HepG2 (cell line): ENCODE data around the gene CKAP2. TPM values are rescaled to one million over a fixed set of nuclear protein-coding genes. Genes with fewer than 3 reads are reported as not detected.
A peak's percentile ranks its signal among the peaks of the same experiment; 100 is the strongest.

Experiments
- ARHGAP35 ChIP-seq: sonication (generic); formaldehyde crosslinking; IDR thresholded peaks from 2 replicates; pipeline ENCODE4 v1.9.0; 2022; ENCODE audit warnings: mild to moderate bottlenecking, inconsistent platforms, moderate library complexity, missing genetic modification reagents, borderline replicate concordance
- ERF ChIP-seq: IDR thresholded peaks from 2 replicates; pipeline ENCODE4 v1.6.1; 2018; ENCODE audit warnings: missing biosample characterization, missing genetic modification reagents
- FOXK2 ChIP-seq: fragments of 450-650 bp; IDR thresholded peaks from 2 replicates; pipeline ENCODE4 v1.6.1; 2016
- GABPB1 ChIP-seq: IDR thresholded peaks from 2 replicates; pipeline ENCODE4 v1.6.1; 2016; ENCODE audit warnings: mild to moderate bottlenecking, missing genetic modification reagents, moderate library complexity, missing compliant biosample characterization
- MED1 ChIP-seq: sonication (generic); formaldehyde crosslinking; IDR thresholded peaks from 2 replicates; pipeline ENCODE4 v1.4.0; 2020; ENCODE audit warnings: missing genetic modification reagents
- RXRB ChIP-seq: IDR thresholded peaks from 2 replicates; pipeline ENCODE4 v1.6.1; 2016; ENCODE audit warnings: borderline replicate concordance, missing genetic modification reagents, missing compliant biosample characterization
- SP140L ChIP-seq: sonication (generic); formaldehyde crosslinking; IDR thresholded peaks from 2 replicates; pipeline ENCODE4 v1.4.0; 2020; ENCODE audit warnings: missing genetic modification reagents, borderline replicate concordance
- TBX2 ChIP-seq: sonication (generic); formaldehyde crosslinking; IDR thresholded peaks from 2 replicates; pipeline ENCODE4 v1.5.0; 2020; ENCODE audit warnings: missing genetic modification reagents, mild to moderate bottlenecking, borderline replicate concordance
- TCF7 ChIP-seq: sonication (generic); IDR thresholded peaks from 2 replicates; pipeline ENCODE4 v1.6.1; 2016; ENCODE audit warnings: antibody characterized with exemption, low read depth
- ZFYVE20 ChIP-seq: sonication (generic); formaldehyde crosslinking; IDR thresholded peaks from 2 replicates; pipeline ENCODE4 v1.8.0; 2023; ENCODE audit warnings: low read depth, mild to moderate bottlenecking, moderate library complexity, missing genetic modification reagents, borderline replicate concordance
- ZNF260 ChIP-seq: sonication (generic); formaldehyde crosslinking; IDR thresholded peaks from 2 replicates; pipeline ENCODE4 v1.4.0; 2020; ENCODE audit warnings: missing genetic modification reagents, low read depth, mild to moderate bottlenecking, borderline replicate concordance
- ZNF33B ChIP-seq: sonication (generic); formaldehyde crosslinking; IDR thresholded peaks from 2 replicates; pipeline ENCODE4 v1.5.1; 2020; ENCODE audit warnings: mild to moderate bottlenecking, missing genetic modification reagents
- ZNF501 ChIP-seq: sonication (generic); formaldehyde crosslinking; IDR thresholded peaks from 2 replicates; pipeline ENCODE4 v1.5.1; 2020; ENCODE audit warnings: mild to moderate bottlenecking, moderate library complexity, missing genetic modification reagents
- ZNF510 ChIP-seq: sonication (generic); formaldehyde crosslinking; IDR thresholded peaks from 2 replicates; pipeline ENCODE4 v1.4.0; 2020; ENCODE audit warnings: low read depth, mild to moderate bottlenecking, missing genetic modification reagents
- ZNF563 ChIP-seq: sonication (generic); formaldehyde crosslinking; IDR thresholded peaks from 2 replicates; pipeline ENCODE4 v1.8.0; 2022; ENCODE audit warnings: mild to moderate bottlenecking, moderate library complexity, missing genetic modification reagents
- polyA plus RNA-seq, 8 experiments: library from polyadenylated mRNA; depleted of rRNA in 3 of 8; stranded (reverse) in 7 of 8; unstranded in 1 of 8; fragments of >200 nt; fragmentation: Illumina TruSeq in 4 of 8; extraction: Trizol in 4 of 8; gene quantifications; 2 replicates each; pipeline versions ENCODE4 v1.2.1 to v1.2.3, GENCODE V29; 2011 to 2016; ENCODE audit warnings: low read depth in 4 of 8, missing spikeins in 1 of 8, mixed read lengths in 1 of 8; ENCODE audit not compliant: insufficient read depth in 1 of 8
- total RNA-seq, 5 experiments: library from RNA; depleted of rRNA; stranded (reverse); fragments of >200 nt; fragmentation: Illumina TruSeq; extraction: Trizol; gene quantifications; 2 replicates each; pipeline ENCODE4 v1.2.3, GENCODE V29; 2016; ENCODE audit warnings: low read depth in 1 of 5
- TF ChIP-seq, protein P1 (sequence below): IDR thresholded peaks from 2 replicates; pipeline ENCODE4 v1.6.1; 2018; ENCODE audit warnings: missing genetic modification reagents, mild to moderate bottlenecking, missing compliant biosample characterization
- TF ChIP-seq, protein P2 (sequence below): sonication (generic); formaldehyde crosslinking; IDR thresholded peaks from 2 replicates; pipeline ENCODE4 v1.4.0; 2020; ENCODE audit warnings: missing genetic modification reagents
- TF ChIP-seq, protein P3 (sequence below): sonication (generic); formaldehyde crosslinking; IDR thresholded peaks from 2 replicates; pipeline ENCODE4 v1.8.0; 2022; ENCODE audit warnings: missing genetic modification reagents, mild to moderate bottlenecking, moderate library complexity, borderline replicate concordance
- TF ChIP-seq, protein P4 (sequence below): IDR thresholded peaks from 2 replicates; pipeline ENCODE4 v1.6.1; 2016; ENCODE audit warnings: low read depth, missing genetic modification reagents, missing compliant biosample characterization
- TF ChIP-seq, protein P5 (sequence below): sonication (generic); formaldehyde crosslinking; IDR thresholded peaks from 2 replicates; pipeline ENCODE4 v1.5.0; 2020; ENCODE audit warnings: missing genetic modification reagents

The CKAP2 gene
- total and polyA plus RNA-seq, 2 of the 13 experiments (the other 11 are each of a cell fraction or from before 2014, with no cell fraction given) = 6.7 to 40.3 TPM

DNA sequence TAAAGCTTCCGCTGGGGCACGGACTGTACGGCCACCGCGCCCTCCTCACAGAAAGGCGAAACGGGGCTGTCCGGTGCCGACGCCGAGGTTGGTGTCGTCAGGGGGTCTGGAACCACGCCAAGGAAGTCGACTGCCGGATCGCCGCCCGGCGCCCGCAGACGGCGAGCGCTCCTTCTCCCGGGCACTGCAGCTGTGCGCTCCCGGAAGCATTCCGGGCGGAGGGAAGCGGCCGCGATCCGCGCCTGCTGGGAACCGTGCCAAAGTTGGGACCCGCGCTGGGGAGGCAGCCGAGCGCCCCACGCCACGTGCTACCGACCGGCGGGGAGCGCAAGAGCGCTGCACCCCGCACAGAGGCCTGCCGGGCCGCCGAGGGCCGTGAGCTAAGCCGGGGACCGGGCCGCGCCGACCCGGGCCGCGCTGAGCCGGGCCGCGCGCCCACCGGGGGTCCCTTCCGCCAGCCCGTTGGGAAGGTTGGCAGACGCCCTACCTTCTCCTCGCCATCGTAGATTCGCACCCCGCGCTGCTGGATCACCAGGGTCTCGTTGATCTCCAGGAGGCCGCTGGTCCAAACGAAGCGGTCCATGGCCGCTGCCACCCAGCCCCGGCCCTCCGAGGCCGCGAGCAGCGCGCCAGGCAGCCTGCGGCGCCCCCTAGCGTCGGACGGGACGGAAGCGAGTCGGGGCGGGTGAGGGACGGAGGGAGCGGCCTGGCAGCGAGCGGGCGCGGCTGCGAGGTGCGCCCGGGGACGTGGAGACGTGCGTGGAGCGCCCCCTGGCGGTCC is 5.1 kb upstream of the CKAP2 start, which contains the start of gene VPS36 (continued):
- TF ChIP-seq, protein P1, sequence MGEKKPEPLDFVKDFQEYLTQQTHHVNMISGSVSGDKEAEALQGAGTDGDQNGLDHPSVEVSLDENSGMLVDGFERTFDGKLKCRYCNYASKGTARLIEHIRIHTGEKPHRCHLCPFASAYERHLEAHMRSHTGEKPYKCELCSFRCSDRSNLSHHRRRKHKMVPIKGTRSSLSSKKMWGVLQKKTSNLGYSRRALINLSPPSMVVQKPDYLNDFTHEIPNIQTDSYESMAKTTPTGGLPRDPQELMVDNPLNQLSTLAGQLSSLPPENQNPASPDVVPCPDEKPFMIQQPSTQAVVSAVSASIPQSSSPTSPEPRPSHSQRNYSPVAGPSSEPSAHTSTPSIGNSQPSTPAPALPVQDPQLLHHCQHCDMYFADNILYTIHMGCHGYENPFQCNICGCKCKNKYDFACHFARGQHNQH (CRISPR knock-in tag) = no peak
- TF ChIP-seq, protein P2, sequence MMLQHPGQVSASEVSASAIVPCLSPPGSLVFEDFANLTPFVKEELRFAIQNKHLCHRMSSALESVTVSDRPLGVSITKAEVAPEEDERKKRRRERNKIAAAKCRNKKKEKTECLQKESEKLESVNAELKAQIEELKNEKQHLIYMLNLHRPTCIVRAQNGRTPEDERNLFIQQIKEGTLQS = no peak; the same call in 1 of the 2 replicates
- TF ChIP-seq ZNF501 (CRISPR knock-in tag) (peak; percentile 75), ARHGAP35 (no peak), ZNF260 (CRISPR knock-in tag) (no peak), GABPB1 (peak; percentile 90), ZNF563 (peak; percentile 97), TBX2 (CRISPR knock-in tag) (peak; percentile 78), RXRB (CRISPR knock-in tag) (0 out of 2 replicates have a peak, but pooled peaks have one; percentile 59), TCF7 (no peak), ZFYVE20 (CRISPR knock-in tag) (peak; percentile 89; the same call in 1 of the 2 replicates), SP140L (CRISPR knock-in tag) (no peak), FOXK2 (no peak), ZNF33B (CRISPR knock-in tag) (peak; percentile 86; the same call in 1 of the 2 replicates), MED1 (peak; percentile 81), ERF (CRISPR knock-in tag) (peak; percentile 47; the same call in 1 of the 2 replicates), ZNF510 (CRISPR knock-in tag) (no peak)
- TF ChIP-seq, protein P3, sequence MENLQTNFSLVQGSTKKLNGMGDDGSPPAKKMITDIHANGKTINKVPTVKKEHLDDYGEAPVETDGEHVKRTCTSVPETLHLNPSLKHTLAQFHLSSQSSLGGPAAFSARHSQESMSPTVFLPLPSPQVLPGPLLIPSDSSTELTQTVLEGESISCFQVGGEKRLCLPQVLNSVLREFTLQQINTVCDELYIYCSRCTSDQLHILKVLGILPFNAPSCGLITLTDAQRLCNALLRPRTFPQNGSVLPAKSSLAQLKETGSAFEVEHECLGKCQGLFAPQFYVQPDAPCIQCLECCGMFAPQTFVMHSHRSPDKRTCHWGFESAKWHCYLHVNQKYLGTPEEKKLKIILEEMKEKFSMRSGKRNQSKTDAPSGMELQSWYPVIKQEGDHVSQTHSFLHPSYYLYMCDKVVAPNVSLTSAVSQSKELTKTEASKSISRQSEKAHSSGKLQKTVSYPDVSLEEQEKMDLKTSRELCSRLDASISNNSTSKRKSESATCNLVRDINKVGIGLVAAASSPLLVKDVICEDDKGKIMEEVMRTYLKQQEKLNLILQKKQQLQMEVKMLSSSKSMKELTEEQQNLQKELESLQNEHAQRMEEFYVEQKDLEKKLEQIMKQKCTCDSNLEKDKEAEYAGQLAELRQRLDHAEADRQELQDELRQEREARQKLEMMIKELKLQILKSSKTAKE (CRISPR knock-in tag) = no peak
- TF ChIP-seq, protein P4, sequence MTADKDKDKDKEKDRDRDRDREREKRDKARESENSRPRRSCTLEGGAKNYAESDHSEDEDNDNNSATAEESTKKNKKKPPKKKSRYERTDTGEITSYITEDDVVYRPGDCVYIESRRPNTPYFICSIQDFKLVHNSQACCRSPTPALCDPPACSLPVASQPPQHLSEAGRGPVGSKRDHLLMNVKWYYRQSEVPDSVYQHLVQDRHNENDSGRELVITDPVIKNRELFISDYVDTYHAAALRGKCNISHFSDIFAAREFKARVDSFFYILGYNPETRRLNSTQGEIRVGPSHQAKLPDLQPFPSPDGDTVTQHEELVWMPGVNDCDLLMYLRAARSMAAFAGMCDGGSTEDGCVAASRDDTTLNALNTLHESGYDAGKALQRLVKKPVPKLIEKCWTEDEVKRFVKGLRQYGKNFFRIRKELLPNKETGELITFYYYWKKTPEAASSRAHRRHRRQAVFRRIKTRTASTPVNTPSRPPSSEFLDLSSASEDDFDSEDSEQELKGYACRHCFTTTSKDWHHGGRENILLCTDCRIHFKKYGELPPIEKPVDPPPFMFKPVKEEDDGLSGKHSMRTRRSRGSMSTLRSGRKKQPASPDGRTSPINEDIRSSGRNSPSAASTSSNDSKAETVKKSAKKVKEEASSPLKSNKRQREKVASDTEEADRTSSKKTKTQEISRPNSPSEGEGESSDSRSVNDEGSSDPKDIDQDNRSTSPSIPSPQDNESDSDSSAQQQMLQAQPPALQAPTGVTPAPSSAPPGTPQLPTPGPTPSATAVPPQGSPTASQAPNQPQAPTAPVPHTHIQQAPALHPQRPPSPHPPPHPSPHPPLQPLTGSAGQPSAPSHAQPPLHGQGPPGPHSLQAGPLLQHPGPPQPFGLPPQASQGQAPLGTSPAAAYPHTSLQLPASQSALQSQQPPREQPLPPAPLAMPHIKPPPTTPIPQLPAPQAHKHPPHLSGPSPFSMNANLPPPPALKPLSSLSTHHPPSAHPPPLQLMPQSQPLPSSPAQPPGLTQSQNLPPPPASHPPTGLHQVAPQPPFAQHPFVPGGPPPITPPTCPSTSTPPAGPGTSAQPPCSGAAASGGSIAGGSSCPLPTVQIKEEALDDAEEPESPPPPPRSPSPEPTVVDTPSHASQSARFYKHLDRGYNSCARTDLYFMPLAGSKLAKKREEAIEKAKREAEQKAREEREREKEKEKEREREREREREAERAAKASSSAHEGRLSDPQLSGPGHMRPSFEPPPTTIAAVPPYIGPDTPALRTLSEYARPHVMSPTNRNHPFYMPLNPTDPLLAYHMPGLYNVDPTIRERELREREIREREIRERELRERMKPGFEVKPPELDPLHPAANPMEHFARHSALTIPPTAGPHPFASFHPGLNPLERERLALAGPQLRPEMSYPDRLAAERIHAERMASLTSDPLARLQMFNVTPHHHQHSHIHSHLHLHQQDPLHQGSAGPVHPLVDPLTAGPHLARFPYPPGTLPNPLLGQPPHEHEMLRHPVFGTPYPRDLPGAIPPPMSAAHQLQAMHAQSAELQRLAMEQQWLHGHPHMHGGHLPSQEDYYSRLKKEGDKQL (CRISPR knock-in tag) = no peak
- TF ChIP-seq, protein P5, sequence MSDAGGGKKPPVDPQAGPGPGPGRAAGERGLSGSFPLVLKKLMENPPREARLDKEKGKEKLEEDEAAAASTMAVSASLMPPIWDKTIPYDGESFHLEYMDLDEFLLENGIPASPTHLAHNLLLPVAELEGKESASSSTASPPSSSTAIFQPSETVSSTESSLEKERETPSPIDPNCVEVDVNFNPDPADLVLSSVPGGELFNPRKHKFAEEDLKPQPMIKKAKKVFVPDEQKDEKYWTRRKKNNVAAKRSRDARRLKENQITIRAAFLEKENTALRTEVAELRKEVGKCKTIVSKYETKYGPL = peak; percentile 85
